GM18511 (cell line): ENCODE measurements around the gene SAFB.

Experiments
- ATAC-seq: cut with Tn5 transposase; IDR thresholded peaks from one replicate; pipeline ENCODE4 v1.9.1; 2021; ENCODE audit warnings: mild to moderate bottlenecking, moderate library complexity; ENCODE audit not compliant: unreplicated experiment

Gene SAFB

DNA sequence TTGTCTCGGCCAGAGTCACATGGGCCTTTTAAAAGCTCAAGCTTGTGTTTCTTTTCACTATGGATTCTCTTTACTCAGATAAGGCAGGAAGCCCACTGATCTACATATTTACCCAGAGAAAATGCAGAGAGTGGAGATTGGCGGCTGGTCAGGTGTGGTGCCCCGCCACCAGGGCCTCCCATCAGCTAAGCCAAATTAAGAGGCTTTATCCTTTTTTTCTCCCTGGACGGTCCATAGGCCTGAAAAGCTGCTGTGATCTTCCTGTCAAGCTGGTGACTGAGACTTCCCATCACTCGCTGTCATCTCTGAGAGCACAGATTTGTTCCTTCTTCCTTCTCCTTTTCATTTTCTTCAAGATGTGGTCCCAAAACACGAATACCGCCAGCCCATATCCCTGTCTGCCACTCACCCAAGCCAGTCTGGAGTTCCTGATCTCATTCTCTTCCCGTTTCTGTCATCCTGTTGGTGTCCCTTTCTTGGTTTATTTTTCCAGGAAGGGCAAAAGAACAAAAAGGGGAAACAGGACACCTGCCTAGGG lies 1.9 kb downstream of the SAFB start:
- no peak for ATAC-seq

DNA sequence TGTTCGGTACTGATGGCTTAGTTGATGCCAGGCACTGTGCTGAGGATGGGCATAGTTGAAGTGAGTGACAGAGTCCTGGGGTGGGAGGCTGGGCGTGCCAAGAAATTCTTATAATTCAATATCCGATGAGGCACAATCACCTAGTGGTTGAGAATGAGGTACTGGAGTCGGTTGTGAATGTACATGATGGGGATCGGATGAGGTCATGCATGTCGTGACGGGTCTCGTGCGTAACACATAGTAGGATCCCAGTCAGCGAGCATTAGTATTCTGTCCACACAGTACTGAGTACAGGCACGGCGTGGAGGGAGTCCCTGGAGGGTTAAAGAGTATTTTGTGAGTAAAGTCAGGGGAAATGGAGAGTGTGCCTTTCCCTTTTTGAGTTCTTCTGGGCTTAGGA lies 2.8 kb downstream of the SAFB start:
- ATAC-seq = no peak

DNA sequence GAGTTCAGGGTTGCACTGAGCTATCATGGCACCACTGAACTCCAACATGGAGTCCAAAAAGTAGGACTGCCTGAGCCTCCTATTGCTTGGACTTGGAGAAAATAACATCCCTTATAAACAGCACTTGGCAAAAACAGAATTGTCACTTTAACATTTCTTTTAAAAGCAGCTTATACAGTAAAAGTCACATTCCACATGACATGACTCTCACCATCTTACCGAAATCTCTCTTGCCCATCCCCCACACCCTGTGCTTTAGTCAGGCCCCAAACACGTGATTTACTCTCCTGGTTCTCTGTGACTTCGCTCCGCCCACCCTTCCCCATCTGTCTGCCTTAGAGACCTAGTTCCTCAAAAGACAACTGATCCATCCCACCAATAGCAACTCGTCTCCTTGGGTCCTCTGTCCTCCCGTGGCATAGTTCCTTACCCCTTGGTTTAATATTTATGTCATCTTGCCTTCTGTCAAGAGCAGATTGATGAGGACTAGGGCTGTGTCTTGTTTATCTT lies 4.6 kb downstream of the SAFB start:
- no peak for ATAC-seq

DNA sequence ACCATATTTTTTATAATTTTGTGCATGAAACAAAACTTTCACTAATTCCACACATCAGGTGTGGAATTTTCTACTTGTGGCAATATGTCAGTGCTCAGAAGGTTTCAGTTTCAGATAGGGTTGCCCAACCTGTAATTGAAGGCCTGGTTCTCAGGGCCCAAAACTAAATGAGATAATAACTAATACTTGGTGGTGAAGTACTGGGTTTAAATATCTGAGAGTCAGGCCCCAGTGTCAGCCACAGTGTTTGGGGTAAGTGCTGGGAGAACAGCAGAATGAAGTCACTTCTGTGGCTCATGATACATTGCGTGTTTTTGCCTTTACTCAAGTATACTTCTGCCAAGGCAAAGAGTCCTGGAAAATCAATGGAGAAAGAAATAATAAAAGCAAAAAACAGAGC lies 5.6 kb downstream of the SAFB start:
- ATAC-seq = no peak

DNA sequence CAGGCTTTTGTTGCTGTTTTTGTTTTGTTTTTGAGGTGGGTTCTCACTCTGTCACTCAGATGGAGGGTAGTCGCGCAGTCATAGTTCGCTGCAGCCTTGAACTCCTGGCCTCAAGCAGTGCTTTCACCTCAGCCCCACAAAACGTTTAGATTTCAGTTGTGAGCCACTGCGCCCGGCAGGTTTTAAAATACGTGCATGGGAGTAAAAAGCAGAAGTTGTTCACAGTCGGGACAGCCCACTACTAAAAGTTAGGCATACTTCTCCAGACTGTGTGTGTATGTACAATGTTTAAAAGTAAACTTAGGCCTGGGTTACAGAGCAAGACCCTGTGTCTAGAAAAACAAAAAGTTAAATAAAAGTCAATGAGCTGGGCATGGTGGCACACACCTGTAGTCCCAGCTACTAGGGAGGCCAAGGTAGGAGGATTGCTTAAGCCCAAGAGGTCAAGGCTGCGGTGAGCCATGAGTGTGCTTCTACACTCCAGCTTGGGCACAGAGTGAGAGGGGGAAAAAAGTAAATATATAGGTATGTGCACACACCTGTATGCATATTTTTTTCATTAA lies 6.1 kb downstream of the SAFB start:
- ATAC-seq = no peak

DNA sequence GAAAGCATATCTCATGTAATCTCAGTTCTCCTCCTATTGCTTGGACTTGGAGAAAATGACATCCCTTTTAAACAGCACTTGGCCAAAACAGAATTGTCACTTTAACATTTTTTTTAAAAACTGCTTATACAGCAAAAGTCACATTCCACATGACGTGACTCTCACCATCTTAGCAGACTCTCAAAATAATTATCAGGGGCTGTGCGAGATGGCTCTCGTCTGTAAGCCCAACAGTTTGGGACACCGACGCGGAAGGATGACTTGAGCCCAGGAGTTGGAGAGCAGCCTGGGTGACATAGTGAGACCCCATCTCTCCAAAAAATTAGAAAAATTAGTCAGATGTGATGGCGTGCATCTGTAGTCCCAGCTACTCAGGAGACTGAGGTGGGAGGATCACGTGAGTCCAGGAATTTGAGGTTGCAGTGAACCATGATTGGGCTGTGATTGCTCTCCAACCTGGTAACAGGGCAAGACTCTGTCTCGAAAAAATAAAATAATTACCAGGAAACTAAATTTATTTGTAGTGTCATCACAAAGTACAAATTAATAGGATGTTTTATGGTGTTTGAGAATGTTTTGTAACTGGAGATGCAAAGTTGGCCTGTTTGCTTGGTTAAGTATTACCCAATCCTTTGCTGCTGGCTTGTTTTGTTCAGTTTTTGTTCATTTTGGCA lies 8.8 kb downstream of the SAFB start:
- ATAC-seq = no peak

DNA sequence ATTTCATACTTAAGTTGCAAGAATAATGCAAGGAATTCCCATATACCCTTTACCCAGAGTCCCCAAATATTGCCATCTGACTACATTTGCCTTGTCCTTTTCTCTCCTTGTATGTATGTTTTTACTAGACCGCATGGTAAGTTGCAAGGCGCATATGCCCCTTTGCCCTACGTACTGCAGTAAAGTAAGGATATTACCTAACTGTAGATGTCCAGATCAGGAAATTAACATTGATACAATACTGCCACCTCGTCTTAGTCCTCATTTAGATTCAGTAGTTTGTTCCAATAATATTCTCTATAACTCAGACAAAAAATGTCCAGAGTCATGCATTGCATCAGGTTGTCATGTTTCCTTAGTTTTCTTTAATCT lies 9.3 kb downstream of the SAFB start:
- ATAC-seq = no peak

DNA sequence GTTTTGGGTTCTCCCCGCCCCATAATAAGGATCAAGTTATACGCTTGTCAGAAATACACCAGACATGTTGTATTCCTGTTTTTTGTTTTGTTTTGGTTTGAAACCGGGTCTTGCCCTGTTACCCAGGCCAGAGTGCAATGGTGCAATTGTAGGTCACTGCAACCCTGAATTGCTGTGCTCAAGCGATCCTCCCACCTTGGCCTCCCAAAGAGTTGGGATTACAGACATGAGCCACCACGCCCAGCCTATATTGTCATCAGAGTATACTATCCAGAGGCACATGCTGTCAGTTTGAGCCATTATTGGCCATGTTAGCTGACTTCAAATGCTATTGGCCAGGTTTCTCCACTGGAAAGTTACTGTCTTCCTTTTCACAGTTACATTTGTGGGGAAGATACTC lies 9.8 kb downstream of the SAFB start:
- no peak for ATAC-seq

DNA sequence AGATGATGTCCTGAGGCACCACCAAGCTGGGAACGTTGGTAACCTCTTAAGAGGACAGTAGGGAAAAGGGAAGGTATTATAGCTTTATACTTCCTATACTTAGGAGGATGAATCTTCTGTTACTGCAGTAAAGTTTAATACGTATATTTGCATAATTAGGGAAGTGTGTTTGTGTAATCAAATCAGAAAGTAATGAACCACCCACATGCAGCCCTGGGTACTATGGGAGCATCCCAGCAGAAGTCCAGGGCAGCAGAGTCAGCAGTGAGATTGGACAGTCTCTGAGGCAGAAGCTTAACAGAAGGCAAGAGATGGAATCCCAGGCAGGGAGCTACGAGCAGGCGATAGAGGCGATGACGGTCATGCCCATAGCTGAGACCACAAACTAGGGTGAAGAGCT lies 12.5 kb downstream of the SAFB start:
- ATAC-seq = no peak

DNA sequence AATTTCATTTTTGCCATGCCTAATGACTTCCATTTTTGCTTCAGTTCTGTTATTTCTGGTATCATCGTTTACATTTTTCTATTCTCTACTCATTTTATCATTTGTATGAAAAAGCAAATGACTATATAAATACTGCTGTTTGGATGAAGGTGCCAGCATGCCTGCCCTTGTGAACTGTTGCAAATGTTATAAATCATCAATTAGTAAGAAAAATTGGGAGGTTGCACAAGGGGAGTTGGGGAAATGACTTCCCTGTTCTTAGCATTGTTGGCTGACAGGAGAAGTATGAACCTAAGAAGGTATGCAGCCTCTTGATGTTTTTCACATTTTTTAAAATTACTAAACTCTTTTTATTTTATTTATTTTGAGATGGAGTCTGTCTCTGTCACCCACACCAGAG lies 15.1 kb downstream of the SAFB start:
- ATAC-seq = no peak

DNA sequence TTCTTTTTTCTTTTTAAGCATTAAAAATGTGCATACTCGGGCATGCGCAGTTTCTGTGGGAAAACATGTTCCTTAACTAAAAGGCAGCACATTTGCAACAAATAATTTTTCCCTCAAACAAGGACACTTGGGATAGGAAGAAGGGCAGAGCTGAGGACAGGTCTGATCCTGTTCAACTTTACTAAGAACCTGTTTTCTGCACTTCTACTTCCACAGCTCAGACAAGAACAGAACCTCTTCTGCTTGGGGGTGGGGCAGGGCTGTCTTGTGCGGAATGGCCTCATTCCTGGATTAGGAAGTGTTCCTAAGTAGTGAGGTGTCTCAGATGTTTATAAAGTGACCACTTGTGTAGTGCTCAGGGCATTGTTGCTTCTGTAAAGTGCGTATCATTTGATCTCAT lies 18.3 kb downstream of the SAFB start:
- no peak for ATAC-seq

DNA sequence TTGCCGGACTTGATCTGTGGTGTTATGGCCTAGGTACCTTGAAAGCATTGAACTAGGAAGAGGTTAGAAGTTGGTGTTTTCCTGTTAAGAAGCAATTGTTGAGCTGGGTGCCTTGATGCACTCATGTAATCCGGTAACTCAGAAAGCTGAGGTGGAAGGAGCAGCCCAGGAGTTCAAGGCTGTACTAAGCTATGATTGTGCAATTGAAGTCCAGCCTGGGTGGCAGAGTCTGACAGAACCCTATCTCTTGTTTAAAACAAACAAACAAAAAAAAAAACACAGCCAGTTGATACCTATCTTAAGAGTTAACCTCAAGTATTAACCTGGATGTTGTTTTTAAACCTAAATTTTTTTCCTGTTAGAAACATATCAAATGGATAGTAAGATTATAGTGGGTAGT lies 19.3 kb downstream of the SAFB start:
- ATAC-seq = no peak

DNA sequence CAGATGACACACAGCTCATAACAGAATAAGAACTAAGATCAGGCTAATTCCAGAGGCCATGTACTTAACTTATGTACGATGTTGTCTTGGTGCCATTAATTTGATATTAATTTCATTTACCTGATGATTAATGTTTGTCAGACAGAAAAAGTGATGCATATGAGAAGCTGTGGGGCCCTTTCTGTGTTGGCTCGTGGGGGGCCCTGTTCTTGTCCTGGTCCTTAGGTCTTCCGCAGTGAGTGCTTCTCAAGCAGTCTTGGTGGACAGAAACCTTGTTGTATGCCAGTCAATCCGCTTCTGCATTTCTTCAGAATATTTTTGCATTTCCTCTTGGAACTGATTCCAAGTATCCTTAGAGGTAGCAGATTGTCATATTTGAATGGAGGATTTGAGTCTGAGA lies 20.2 kb downstream of the SAFB start:
- no peak for ATAC-seq

DNA sequence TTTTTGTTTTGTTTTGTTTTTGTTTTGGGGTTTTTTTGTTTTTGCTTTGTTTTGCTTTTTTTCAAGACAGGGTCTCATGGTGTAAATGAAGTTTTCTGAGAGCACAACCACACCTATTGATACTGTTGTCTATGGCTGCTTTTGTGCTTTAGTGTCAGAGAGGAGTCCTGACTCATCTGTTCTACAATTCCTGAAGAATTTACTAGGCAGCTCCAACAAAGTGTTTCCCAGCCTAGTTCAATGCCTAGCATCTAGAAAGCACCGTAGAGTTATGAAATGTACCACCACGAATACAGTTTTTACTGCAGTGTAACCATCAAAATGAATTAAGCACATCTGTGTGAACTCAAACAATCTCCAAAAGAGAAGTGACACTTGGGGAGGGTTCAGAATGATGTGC lies 21.2 kb downstream of the SAFB start:
- no peak for ATAC-seq

DNA sequence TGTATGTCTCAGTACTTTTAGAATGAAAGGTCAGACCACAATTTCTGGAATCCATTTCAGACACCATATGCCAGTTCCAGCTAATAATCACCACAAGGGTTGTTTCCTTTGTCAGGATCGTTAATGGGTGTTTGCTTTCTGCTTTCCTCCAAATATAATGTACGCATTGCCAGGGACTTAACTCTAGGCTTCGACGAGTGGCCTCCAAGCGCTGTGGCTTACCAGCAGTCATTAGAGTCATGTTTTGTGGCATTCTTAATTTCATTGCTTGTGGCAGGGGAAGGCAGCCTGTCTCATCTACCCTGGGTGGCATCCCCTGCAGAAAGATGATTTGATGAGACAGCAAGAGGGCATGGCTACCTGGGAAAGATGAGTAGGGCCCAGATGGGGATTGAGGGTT lies 22.5 kb downstream of the SAFB start:
- no peak for ATAC-seq

DNA sequence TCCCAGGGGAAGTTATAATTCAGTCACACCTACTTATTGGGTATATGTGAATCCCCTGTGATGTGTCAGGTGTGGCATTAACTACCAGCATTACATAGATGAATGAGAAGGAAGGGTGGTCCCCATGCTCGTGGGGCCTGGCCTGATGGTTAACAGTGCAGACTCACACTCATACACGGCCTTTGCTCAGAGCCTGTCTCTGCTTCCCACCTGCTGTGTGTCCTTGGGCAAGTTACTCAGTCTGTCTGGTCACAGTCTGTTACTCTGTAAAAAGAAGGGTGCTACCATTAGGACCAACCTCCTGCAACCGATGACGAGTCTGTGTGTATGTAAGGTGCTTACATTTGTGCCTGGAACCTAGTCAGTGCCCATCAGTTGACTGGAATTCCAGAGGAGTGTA lies 23.8 kb downstream of the SAFB start:
- no peak for ATAC-seq

DNA sequence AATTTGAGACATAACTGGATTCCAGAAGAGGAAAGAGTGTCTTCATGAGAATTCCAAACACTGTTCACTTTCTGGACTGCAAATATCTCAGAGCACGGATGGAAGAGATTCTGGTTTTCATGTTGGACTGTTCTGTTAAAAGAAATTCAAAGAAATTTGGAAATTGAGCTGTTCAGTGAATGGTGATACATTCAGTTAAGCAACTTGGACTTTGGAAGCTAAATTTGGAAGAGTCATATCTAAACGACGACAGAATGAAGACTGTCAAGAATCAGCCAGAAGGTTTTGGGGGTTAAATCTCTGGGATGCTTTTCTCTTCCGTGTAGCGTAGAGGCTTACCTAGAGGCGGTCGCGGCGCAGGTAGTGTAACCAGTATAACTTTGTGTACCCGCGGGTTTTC lies 25.6 kb downstream of the SAFB start:
- ATAC-seq = no peak

DNA sequence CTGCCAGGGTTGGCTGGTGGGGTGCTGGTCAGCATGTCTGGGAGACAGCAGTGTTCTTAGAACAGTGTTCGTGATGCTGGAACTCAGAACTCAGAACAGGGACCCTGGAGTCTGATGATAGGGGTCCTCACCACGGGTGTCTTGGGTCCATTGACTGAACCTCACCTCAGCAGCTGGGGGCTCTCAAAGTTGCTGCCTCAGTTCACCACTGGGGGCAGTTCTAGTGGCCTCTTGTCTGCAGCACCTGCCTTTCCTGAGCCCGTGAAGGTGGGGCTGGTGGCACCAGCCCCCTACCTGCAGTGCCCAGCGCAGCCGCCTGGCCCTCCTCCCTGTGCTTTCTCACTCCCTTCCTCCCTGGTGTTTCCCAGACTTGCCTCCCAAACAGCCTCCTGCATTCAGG lies 28.5 kb downstream of the SAFB start:
- no peak for ATAC-seq

DNA sequence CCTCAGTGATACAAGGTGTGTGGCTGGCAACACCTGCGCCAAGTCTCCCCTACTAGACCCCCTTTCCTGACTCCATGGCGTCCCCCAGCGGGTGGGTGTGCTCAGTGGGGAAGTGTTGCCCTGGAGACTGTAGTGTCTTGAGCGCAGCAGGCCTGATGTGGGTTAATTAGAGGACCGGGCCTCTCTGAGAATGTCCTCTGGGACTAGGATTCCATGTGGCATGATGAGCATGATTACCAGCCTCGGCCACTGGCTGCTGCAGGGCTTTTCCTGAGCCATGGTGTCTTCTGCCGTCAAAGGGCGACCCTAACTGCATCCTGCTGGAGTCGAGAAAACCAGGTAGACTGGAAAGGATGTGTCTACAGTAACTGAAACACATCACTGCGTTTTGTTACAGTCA lies 29.4 kb downstream of the SAFB start:
- no peak for ATAC-seq

DNA sequence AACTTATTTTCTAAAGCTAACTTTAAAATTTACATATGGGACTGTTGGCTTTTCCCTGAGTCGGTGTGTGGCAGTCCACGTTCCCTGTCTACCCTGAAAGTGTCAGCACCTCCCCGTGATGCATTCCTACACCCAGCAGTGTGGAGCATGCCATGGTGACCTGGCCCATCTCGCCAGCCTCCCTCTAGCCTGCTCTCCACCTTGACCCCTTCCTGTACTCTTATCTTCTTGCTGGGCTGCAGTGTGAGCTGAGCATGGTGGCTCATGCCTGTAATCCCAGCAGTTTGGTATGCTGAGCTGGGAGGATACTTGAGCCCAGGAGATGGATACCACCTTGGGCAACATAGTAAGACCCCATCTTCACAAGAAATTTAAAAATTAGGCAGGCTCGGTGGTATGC lies 32.0 kb downstream of the SAFB start:
- no peak for ATAC-seq

DNA sequence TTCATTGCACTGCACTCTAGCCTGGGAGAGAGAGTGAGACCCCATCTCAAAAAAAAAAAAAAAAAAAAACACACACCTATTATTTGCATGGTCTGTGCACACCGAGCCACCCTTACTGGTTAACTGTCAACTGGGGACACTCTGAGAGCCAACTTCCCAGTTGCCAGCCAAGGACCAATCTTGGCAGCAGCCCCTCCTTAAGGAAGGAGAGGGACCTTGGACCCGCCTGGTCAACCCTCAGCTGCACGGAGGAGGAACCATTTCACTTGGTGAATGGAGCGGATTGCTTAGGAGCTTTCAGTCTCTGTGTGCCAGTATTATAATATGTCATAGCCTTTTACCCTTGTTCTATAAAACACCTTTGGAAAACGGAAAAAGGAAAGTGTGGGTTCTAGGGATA lies 32.5 kb downstream of the SAFB start:
- no peak for ATAC-seq

DNA sequence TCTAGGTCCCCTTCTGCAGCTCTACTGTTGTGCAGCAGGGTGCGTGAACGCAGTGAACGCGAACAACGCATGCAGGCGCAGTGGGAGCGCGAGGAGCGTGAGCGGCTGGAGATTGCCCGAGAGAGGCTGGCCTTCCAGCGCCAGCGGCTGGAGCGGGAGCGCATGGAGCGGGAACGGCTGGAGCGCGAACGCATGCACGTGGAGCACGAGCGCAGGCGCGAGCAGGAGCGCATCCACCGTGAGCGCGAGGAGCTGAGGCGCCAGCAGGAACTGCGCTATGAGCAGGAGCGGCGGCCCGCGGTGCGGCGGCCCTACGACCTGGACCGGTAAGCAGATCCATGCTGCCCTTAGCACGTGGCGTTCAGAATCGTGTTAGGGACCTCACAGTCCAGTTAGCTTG lies 38.6 kb downstream of the SAFB start:
- no peak for ATAC-seq

DNA sequence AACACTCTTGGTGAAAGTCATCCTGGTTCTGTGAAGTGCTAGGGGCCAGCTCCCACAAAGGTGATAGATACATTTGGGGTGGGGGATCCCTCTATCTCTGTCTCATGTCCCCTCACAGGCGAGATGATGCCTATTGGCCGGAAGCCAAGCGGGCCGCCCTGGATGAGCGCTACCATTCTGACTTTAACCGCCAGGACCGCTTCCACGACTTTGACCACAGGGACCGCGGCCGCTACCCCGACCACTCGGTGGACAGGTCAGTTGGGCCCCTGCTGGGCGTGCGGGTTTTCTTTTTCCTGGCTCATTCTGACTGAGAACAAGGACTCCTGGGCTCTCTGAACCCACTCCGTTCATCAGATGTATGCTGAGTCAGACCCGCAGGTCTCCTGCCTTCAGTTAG lies 41.0 kb downstream of the SAFB start:
- ATAC-seq = no peak
